Measurements from ENCODE around the gene ARMC2.

DNA sequence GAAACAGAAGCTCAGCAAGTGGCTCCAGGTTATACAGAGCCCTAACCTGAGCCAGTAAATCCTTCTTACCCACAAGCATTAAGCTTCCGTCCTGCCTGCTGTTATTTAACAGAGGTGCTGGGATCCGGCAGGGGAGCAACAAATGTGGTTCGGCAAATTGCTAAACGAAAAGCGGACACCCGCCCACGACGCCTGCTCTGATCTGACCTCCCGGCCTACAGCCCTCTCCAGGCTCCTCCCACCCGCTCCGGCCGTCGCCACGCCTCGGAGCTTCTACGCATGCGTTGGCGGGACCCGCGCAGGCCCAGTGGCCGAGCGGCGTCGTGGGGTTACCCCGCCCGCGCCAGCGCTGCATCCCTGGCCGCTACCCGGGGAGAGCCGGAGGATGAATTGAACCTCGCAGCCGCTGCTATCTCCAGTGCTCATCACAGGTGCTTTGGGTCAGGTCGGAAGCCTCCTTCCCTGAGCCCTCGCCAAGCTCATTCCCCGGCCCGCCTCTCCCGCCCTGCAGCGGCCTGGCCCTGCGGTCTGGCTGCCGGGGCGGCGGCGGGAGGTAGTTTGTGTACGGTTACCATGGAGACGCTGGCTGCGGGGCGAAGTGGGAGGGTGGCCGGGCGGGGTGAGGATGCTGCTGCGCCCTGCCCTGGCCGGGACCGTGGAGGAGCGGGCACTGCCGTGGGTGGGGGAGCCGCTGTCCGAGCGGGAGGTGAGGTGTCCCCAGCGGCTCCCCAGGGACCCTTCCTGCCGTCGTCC lies at the start of gene ARMC2:
- TF ChIP-seq EZH2 (IDR thresholded peaks at IDR 0.05; ENCODE audit: insufficient read depth, poor library complexity, severe bottlenecking) (no peak), EZH2phosphoT487 (IDR thresholded peaks at IDR 0.05; ENCODE audit: insufficient read depth, low read depth) (no peak)

All from GM23248 (cell line).